ENCODE data around the gene KCTD13. TPM values are rescaled to one million over a fixed set of nuclear protein-coding genes. Genes with fewer than 3 reads are reported as not detected.

KCTD13 gene
- total and polyA plus RNA-seq, 2 of the 8 experiments (the other 6 are each of a cell fraction or from before 2014, with no cell fraction given) = 9.2 to 10.8 TPM

- no peak overlapping the region for H3K9ac ChIP-seq (replicated peaks in 1 of 4; ENCODE audit: extremely low read depth in 1 of 4, low read depth in 3 of 4, low read length in 3 of 4)
- H3K56ac ChIP-seq (replicated peaks; ENCODE audit: insufficient read length, low read depth, low read length) = no peak overlapping the region
- H3K4ac ChIP-seq (replicated peaks; ENCODE audit: insufficient read length, low read depth, low read length) = no peak overlapping the region
- H3K27me3 ChIP-seq (replicated peaks in 1 of 4; ENCODE audit: control insufficient read depth in 3 of 4, extremely low read depth in 1 of 4, insufficient read depth in 3 of 4, low read length in 3 of 4) = no peaks in the 10 kb centered on the region
- ChIA-PET CTCF (ENCODE audit: partially characterized antibody) (interaction anchor here (1.3 to 1.5 kb wide), 2 partner anchors 9 to 23 kb away, joined by 3 to 4 read pairs; no protein-coding TSS in a partner anchor), POLR2A (ENCODE audit: partially characterized antibody) (interaction anchor here (1.1 to 4.3 kb wide), 3 partner anchors 10 to 86 kb away, joined by 3 to 25 read pairs (median 5); no protein-coding TSS in a partner anchor)
- H3K14ac ChIP-seq (ENCODE audit: insufficient read length) = no peak overlapping the region
- peaks cover 0 to 5% of the 10 kb centered on the region in 2 experiments; a peak in 1 of 4 replicates for H3K79me2 ChIP-seq (ENCODE audit: control insufficient read depth in 1 of 2, insufficient read depth in 2 of 2, low read length in 2 of 2)
- H3K4me2 ChIP-seq (ENCODE audit: insufficient read depth in 1 of 2, low read depth in 2 of 2, low read length in 2 of 2) = no peak overlapping the region
- DNase-seq (ENCODE audit: low read depth in 1 of 2, low spot score in 2 of 2) (no peak), FAIRE-seq (no peak)
- no peaks in the 10 kb centered on the region for H3K79me1 ChIP-seq (ENCODE audit: low read depth, low read length)
- peaks cover 0 to 9% (median under 1%) of the 10 kb centered on the region in 4 experiments; a peak in 4 of 8 replicates for H3K36me3 ChIP-seq (ENCODE audit: control insufficient read depth in 2 of 4, insufficient read depth in 4 of 4, low read length in 3 of 4)
- H2BK15ac ChIP-seq (ENCODE audit: low read length) = no peak overlapping the region
- no peak overlapping the region for H2BK20ac ChIP-seq (ENCODE audit: low read length)
- no peak overlapping the region for H2BK5ac ChIP-seq (ENCODE audit: low read depth, low read length)
- no peak overlapping the region for H4K5ac ChIP-seq (ENCODE audit: insufficient read length, low read depth, low read length)
- H3K18ac ChIP-seq (ENCODE audit: extremely low read depth, low read length) = no peak overlapping the region
- H3K27ac ChIP-seq (ENCODE audit: low read depth, low read length) = no peak overlapping the region
- peaks cover 3 to 4% of the 10 kb centered on the region in 2 experiments for H4K20me1 ChIP-seq (replicated peaks in 1 of 2; ENCODE audit: control insufficient read depth in 1 of 2, insufficient read depth in 2 of 2, low read length in 2 of 2)
- H4K8ac ChIP-seq (ENCODE audit: extremely low read depth, insufficient read depth, low read length) = no peak overlapping the region
- 88% methylated on average over 6 of the region's 6 CpGs; no CpG with 5 or more reads in 1 of the 2 experiments for WGBS, 2 experiments (ENCODE audit: extremely low coverage in 1 of 2, insufficient coverage in 1 of 2, insufficient read length in 1 of 2, insufficient replicate concordance in 2 of 2, low coverage in 1 of 2, low lambda C conversion rate in 2 of 2, missing lambda C conversion rate in 1 of 2)
- no peak overlapping the region for H2BK120ac ChIP-seq (replicated peaks; ENCODE audit: low read depth, low read length)
- no peak overlapping the region for H2BK12ac ChIP-seq (ENCODE audit: low read depth, low read length)
- no peak overlapping the region for H2AFZ ChIP-seq (ENCODE audit: low read length)
- no peak overlapping the region for H3K4me3 ChIP-seq (ENCODE audit: extremely low read depth in 1 of 4, insufficient read depth in 2 of 4, low read depth in 3 of 4, low read length in 4 of 4)
- H3K23me2 ChIP-seq (ENCODE audit: low read depth, low read length) = peaks cover 4% of the 10 kb centered on the region; the same call in 1 of the 2 replicates
- 0 out of 7 replicates have a peak, but pooled peaks cover 0 to 2% (median 0%) of the 10 kb centered on the region in 4 experiments for H3K4me1 ChIP-seq (replicated peaks in 1 of 4; ENCODE audit: control insufficient read depth in 3 of 4, insufficient read depth in 4 of 4, low read length in 3 of 4)
- no peaks in the 10 kb centered on the region for H3K9me3 ChIP-seq (ENCODE audit: insufficient read depth in 2 of 2, low read depth in 1 of 2, low read length in 1 of 2)
- no peak overlapping the region for H2AK5ac ChIP-seq (ENCODE audit: low read depth, low read length)
- no peak overlapping the region for H4K91ac ChIP-seq (replicated peaks; ENCODE audit: insufficient read length, low read length)
- H3K23ac ChIP-seq (ENCODE audit: insufficient read length) = no peak overlapping the region
- TF ChIP-seq CHD1 (IDR thresholded peaks at IDR 0.05; ENCODE audit: low read depth, low read length) (no peak), SAP30 (IDR thresholded peaks at IDR 0.05; ENCODE audit: insufficient read depth, insufficient replicate concordance, low read length) (no peak), ZNF274 (IDR thresholded peaks at IDR 0.05; ENCODE audit: borderline replicate concordance, extremely low read depth, low read length) (no peak), POU5F1 (IDR thresholded peaks at IDR 0.05; ENCODE audit: low read depth, low read length) (no peak), SRF (IDR thresholded peaks at IDR 0.05; ENCODE audit: low read depth, low read length) (no peak), BRCA1 (IDR thresholded peaks at IDR 0.05; ENCODE audit: low read depth, low read length) (no peak), TCF12 (IDR thresholded peaks at IDR 0.05; ENCODE audit: low read depth, low read length) (no peak), KDM1A (IDR thresholded peaks at IDR 0.05; ENCODE audit: borderline replicate concordance, low read length) (no peak), GTF2F1 (IDR thresholded peaks at IDR 0.05; ENCODE audit: borderline replicate concordance, low read depth, low read length) (no peak), SUZ12 (IDR thresholded peaks at IDR 0.05; ENCODE audit: low read length) (no peak), SP4 (IDR thresholded peaks at IDR 0.05; ENCODE audit: low read length) (no peak), BACH1 (IDR thresholded peaks at IDR 0.05; ENCODE audit: low read length) (no peak), RAD21 (IDR thresholded peaks at IDR 0.05 in 1 of 2, conservative IDR thresholded peaks at IDR 0.05 in 1 of 2; ENCODE audit: low read depth in 2 of 2, low read length in 2 of 2) (no peak)
Measured at GRCh38 chr16:29920288-29921033, 5.6 kb downstream of the KCTD13 start.

All from H1 (cell line).